HepG2 (cell line): ENCODE results near the gene FSIP1. TPM values are rescaled to one million over a fixed set of nuclear protein-coding genes. Genes with fewer than 3 reads are reported as not detected.

Experiments used
- DNMT1 ChIP-seq: sonication (generic); formaldehyde crosslinking; IDR thresholded peaks from 2 replicates; pipeline ENCODE4 v1.5.1; 2020; ENCODE audit warnings: mild to moderate bottlenecking, missing genetic modification reagents
- ELF3 ChIP-seq: IDR thresholded peaks from 2 replicates; pipeline ENCODE4 v1.6.1; 2016; ENCODE audit warnings: missing genetic modification reagents, missing compliant biosample characterization
- GATAD1 ChIP-seq: IDR thresholded peaks from 2 replicates; pipeline ENCODE4 v1.6.1; 2016; ENCODE audit warnings: missing genetic modification reagents, missing compliant biosample characterization
- HNF4G ChIP-seq, 2 experiments: sonication (generic) in 1 of 2; formaldehyde crosslinking in 1 of 2; IDR thresholded peaks; 2 replicates each; pipeline versions ENCODE4 v1.4.0 to v1.6.1; 2011 to 2020; ENCODE audit warnings: borderline replicate concordance in 2 of 2, low read depth in 2 of 2, mild to moderate bottlenecking in 2 of 2, low read length in 1 of 2, missing genetic modification reagents in 1 of 2, moderate library complexity in 1 of 2
- HNRNPL ChIP-seq: fragments of 200-400 bp; formaldehyde crosslinking; IDR thresholded peaks from 2 replicates; pipeline ENCODE4 v1.6.1; 2017; ENCODE audit warnings: mild to moderate bottlenecking, low read depth, low read length
- HOXA3 ChIP-seq: sonication (generic); formaldehyde crosslinking; IDR thresholded peaks from 2 replicates; pipeline ENCODE4 v1.5.0; 2020; ENCODE audit warnings: missing genetic modification reagents
- KDM2A ChIP-seq: sonication (generic); formaldehyde crosslinking; IDR thresholded peaks from 2 replicates; pipeline ENCODE4 v1.4.0; 2020; ENCODE audit warnings: low read depth, missing genetic modification reagents, borderline replicate concordance
- LCORL ChIP-seq, 2 experiments: fragments of 450-650 bp in 1 of 2; sonication (generic) in 1 of 2; formaldehyde crosslinking in 1 of 2; IDR thresholded peaks; 2 replicates each; pipeline versions ENCODE4 v1.5.0 to v1.6.1; 2017 to 2020; ENCODE audit warnings: antibody characterized with exemption in 1 of 2, missing genetic modification reagents in 1 of 2
- RARA ChIP-seq: IDR thresholded peaks from 2 replicates; pipeline ENCODE4 v1.6.1; 2016; ENCODE audit warnings: missing genetic modification reagents, missing compliant biosample characterization
- RFX1 ChIP-seq: fragments of 450-650 bp; IDR thresholded peaks from 2 replicates; pipeline ENCODE4 v1.6.1; 2017
- SIN3B ChIP-seq: fragments of 150-350 bp; IDR thresholded peaks from 2 replicates; pipeline ENCODE4 v1.6.1; 2014; ENCODE audit warnings: low read length
- SMC3 ChIP-seq: IDR thresholded peaks from 2 replicates; pipeline ENCODE4 v1.6.1; 2011; ENCODE audit warnings: low read length, improper control_type of control experiment
- STAG1 ChIP-seq: sonication (generic); formaldehyde crosslinking; IDR thresholded peaks from 2 replicates; pipeline ENCODE4 v1.4.0; 2020; ENCODE audit warnings: missing genetic modification reagents
- THAP11 ChIP-seq: IDR thresholded peaks from 2 replicates; pipeline ENCODE4 v1.6.1; 2016; ENCODE audit warnings: missing biosample characterization, missing genetic modification reagents
- YEATS2 ChIP-seq: sonication (generic); formaldehyde crosslinking; IDR thresholded peaks from 2 replicates; pipeline ENCODE4 v1.4.0; 2020; ENCODE audit warnings: missing genetic modification reagents, borderline replicate concordance
- ZNF354B ChIP-seq: sonication (generic); formaldehyde crosslinking; IDR thresholded peaks from 2 replicates; pipeline ENCODE4 v1.8.0; 2022; ENCODE audit warnings: mild to moderate bottlenecking, missing genetic modification reagents
- ZNF558 ChIP-seq: sonication (generic); formaldehyde crosslinking; IDR thresholded peaks from 2 replicates; pipeline ENCODE4 v1.9.0; 2022; ENCODE audit warnings: mild to moderate bottlenecking, missing genetic modification reagents, borderline replicate concordance
- ZSCAN25 ChIP-seq: sonication (generic); formaldehyde crosslinking; IDR thresholded peaks from 2 replicates; pipeline ENCODE4 v1.8.0; 2022; ENCODE audit warnings: mild to moderate bottlenecking, missing genetic modification reagents
- ZZZ3 ChIP-seq: sonication (generic); formaldehyde crosslinking; IDR thresholded peaks from 2 replicates; pipeline ENCODE4 v1.4.0; 2020; ENCODE audit warnings: missing genetic modification reagents, mild to moderate bottlenecking, borderline replicate concordance
- polyA plus RNA-seq, 8 experiments: library from polyadenylated mRNA; depleted of rRNA in 3 of 8; stranded (reverse) in 7 of 8; unstranded in 1 of 8; fragments of >200 nt; fragmentation: Illumina TruSeq in 4 of 8; extraction: Trizol in 4 of 8; gene quantifications; 2 replicates each; pipeline versions ENCODE4 v1.2.1 to v1.2.3, GENCODE V29; 2011 to 2016; ENCODE audit warnings: low read depth in 4 of 8, missing spikeins in 1 of 8, mixed read lengths in 1 of 8; ENCODE audit not compliant: insufficient read depth in 1 of 8
- total RNA-seq, 5 experiments: library from RNA; depleted of rRNA; stranded (reverse); fragments of >200 nt; fragmentation: Illumina TruSeq; extraction: Trizol; gene quantifications; 2 replicates each; pipeline ENCODE4 v1.2.3, GENCODE V29; 2016; ENCODE audit warnings: low read depth in 1 of 5
- TF ChIP-seq, protein P1 (sequence below): sonication (generic); formaldehyde crosslinking; IDR thresholded peaks from 2 replicates; pipeline ENCODE4 v1.9.0; 2022; ENCODE audit warnings: low read depth, missing genetic modification reagents
- TF ChIP-seq, protein P2 (sequence below): sonication (generic); formaldehyde crosslinking; IDR thresholded peaks from 2 replicates; pipeline ENCODE4 v1.5.0; 2020; ENCODE audit warnings: mild to moderate bottlenecking, missing genetic modification reagents, borderline replicate concordance

FSIP1 gene
- total and polyA plus RNA-seq, 2 of the 13 experiments (the other 11 are each of a cell fraction or from before 2014, with no cell fraction given), result 0.18 TPM; not detected in 1

DNA sequence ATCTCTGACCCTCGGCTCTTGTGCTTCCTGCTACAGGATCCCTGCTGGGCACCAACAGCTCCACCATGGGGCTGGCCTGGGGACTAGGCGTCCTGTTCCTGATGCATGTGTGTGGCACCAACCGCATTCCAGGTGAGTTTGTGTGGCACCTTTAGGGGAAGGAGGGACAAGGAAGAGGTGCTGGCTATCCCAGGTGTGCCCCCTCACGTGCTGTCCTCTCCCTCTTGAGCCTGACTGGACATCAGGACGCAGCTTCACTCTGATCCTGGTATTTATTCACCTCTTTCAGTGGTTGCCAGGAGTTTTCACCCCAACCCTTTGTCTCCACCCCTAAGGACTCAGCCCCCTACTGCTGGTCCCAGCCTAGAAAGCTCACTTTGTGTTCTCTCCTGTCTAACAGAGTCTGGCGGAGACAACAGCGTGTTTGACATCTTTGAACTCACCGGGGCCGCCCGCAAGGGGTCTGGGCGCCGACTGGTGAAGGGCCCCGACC is 200.8 kb downstream of the FSIP1 start (continued):
- peak; percentile 48; the same call in 1 of the 2 replicates for TF ChIP-seq HNF4G (IDR thresholded peaks at IDR 0.05; ENCODE audit: borderline replicate concordance, low read depth, low read length)
- 0 out of 2 replicates have a peak, but pooled peaks have one; percentile 5 for TF ChIP-seq HNF4G (CRISPR knock-in tag; IDR thresholded peaks at IDR 0.05; ENCODE audit: borderline replicate concordance, low read depth)
- peak; percentile 9; the same call in 1 of the 2 replicates for TF ChIP-seq KDM2A
- TF ChIP-seq LCORL (IDR thresholded peaks at IDR 0.05), result no peak
- TF ChIP-seq LCORL (CRISPR knock-in tag; IDR thresholded peaks at IDR 0.05), result 0 out of 2 replicates have a peak, but pooled peaks have one; percentile 35
- TF ChIP-seq, protein P1, sequence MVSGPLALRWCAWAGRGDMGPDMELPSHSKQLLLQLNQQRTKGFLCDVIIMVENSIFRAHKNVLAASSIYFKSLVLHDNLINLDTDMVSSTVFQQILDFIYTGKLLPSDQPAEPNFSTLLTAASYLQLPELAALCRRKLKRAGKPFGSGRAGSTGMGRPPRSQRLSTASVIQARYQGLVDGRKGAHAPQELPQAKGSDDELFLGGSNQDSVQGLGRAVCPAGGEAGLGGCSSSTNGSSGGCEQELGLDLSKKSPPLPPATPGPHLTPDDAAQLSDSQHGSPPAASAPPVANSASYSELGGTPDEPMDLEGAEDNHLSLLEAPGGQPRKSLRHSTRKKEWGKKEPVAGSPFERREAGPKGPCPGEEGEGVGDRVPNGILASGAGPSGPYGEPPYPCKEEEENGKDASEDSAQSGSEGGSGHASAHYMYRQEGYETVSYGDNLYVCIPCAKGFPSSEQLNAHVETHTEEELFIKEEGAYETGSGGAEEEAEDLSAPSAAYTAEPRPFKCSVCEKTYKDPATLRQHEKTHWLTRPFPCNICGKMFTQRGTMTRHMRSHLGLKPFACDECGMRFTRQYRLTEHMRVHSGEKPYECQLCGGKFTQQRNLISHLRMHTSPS (CRISPR knock-in tag), result peak; percentile 27; the same call in 1 of the 2 replicates
- no peak for TF ChIP-seq ZNF558 (CRISPR knock-in tag)
- TF ChIP-seq SIN3B, result 0 out of 2 replicates have a peak, but pooled peaks have one; percentile 50
- no peak for TF ChIP-seq RFX1
- peak; percentile 69 for TF ChIP-seq GATAD1 (CRISPR knock-in tag)
- TF ChIP-seq ELF3, result peak; percentile 94
- peak; percentile 38; the same call in 1 of the 2 replicates for TF ChIP-seq YEATS2
- TF ChIP-seq HNRNPL, result peak; percentile 86
- peak; percentile 72; the same call in 1 of the 2 replicates for TF ChIP-seq DNMT1 (CRISPR knock-in tag)
- peak; percentile 64 for TF ChIP-seq SMC3
- TF ChIP-seq ZSCAN25 (CRISPR knock-in tag), result no peak
- 0 out of 2 replicates have a peak, but pooled peaks have one; percentile 24 for TF ChIP-seq HOXA3 (CRISPR knock-in tag)
- TF ChIP-seq RARA (CRISPR knock-in tag), result peak; percentile 46; the same call in 1 of the 2 replicates
- peak; percentile 29; the same call in 1 of the 2 replicates for TF ChIP-seq THAP11 (CRISPR knock-in tag)
- no peak for TF ChIP-seq ZZZ3
- TF ChIP-seq, protein P2, sequence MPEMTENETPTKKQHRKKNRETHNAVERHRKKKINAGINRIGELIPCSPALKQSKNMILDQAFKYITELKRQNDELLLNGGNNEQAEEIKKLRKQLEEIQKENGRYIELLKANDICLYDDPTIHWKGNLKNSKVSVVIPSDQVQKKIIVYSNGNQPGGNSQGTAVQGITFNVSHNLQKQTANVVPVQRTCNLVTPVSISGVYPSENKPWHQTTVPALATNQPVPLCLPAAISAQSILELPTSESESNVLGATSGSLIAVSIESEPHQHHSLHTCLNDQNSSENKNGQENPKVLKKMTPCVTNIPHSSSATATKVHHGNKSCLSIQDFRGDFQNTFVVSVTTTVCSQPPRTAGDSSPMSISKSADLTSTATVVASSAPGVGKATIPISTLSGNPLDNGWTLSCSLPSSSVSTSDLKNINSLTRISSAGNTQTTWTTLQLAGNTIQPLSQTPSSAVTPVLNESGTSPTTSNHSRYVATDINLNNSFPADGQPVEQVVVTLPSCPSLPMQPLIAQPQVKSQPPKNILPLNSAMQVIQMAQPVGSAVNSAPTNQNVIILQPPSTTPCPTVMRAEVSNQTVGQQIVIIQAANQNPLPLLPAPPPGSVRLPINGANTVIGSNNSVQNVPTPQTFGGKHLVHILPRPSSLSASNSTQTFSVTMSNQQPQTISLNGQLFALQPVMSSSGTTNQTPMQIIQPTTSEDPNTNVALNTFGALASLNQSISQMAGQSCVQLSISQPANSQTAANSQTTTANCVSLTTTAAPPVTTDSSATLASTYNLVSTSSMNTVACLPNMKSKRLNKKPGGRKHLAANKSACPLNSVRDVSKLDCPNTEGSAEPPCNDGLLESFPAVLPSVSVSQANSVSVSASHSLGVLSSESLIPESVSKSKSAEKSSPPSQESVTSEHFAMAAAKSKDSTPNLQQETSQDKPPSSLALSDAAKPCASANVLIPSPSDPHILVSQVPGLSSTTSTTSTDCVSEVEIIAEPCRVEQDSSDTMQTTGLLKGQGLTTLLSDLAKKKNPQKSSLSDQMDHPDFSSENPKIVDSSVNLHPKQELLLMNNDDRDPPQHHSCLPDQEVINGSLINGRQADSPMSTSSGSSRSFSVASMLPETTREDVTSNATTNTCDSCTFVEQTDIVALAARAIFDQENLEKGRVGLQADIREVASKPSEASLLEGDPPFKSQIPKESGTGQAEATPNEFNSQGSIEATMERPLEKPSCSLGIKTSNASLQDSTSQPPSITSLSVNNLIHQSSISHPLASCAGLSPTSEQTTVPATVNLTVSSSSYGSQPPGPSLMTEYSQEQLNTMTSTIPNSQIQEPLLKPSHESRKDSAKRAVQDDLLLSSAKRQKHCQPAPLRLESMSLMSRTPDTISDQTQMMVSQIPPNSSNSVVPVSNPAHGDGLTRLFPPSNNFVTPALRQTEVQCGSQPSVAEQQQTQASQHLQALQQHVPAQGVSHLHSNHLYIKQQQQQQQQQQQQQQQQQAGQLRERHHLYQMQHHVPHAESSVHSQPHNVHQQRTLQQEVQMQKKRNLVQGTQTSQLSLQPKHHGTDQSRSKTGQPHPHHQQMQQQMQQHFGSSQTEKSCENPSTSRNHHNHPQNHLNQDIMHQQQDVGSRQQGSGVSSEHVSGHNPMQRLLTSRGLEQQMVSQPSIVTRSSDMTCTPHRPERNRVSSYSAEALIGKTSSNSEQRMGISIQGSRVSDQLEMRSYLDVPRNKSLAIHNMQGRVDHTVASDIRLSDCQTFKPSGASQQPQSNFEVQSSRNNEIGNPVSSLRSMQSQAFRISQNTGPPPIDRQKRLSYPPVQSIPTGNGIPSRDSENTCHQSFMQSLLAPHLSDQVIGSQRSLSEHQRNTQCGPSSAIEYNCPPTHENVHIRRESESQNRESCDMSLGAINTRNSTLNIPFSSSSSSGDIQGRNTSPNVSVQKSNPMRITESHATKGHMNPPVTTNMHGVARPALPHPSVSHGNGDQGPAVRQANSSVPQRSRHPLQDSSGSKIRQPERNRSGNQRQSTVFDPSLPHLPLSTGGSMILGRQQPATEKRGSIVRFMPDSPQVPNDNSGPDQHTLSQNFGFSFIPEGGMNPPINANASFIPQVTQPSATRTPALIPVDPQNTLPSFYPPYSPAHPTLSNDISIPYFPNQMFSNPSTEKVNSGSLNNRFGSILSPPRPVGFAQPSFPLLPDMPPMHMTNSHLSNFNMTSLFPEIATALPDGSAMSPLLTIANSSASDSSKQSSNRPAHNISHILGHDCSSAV (CRISPR knock-in tag), result no peak
- TF ChIP-seq ZNF354B (CRISPR knock-in tag), result no peak
- peak; percentile 86 for TF ChIP-seq STAG1
